ENCODE measurements around the gene CIAPIN1. TPM values are rescaled to one million over a fixed set of nuclear protein-coding genes. Genes with fewer than 3 reads are reported as not detected.
"Not testable (repeated sequence)": the region's sequence is repeated elsewhere in the genome, so short reads cannot be mapped to it uniquely, and the experiment has no call there.

Gene CIAPIN1
- total RNA-seq, 3 donors from 2014 or later = 43.2 to 63.7 (median 53.8) TPM

- Histone ChIP-seq H3K4me1 (ENCODE audit: low read depth) (no peaks in the 10 kb centered on the region), H3K4me3 (no peak overlapping the region), H3K9me3 (peaks cover 13% of the 10 kb centered on the region), H3K36me3 (ENCODE audit: low read depth) (no peaks in the 10 kb centered on the region)
- no peak for TF ChIP-seq CTCF (IDR thresholded peaks at IDR 0.05)
- ATAC-seq (no peak), DNase-seq (no peak)
- intact Hi-C loops (cut with DNase I, micrococcal nuclease) = no loop called here
These were observed 2.5 kb downstream of the CIAPIN1 start for GRCh38 chr16:57444711-57445110.

- H3K4me1 ChIP-seq (ENCODE audit: low read depth); intact Hi-C loops (cut with DNase I, micrococcal nuclease); H3K4me3 ChIP-seq; H3K36me3 ChIP-seq (ENCODE audit: low read depth); ATAC-seq; DNase-seq: not testable (repeated sequence)
- peaks cover 13% of the 10 kb centered on the region for H3K9me3 ChIP-seq
These were observed 6.6 kb downstream of the CIAPIN1 start for GRCh38 chr16:57440551-57440950.

GRCh38 chr16:57439947-57440346 is 7.2 kb downstream of the CIAPIN1 start:
- ATAC-seq = not testable (repeated sequence)

GRCh38 chr16:57435838-57436237 is 11.3 kb downstream of the CIAPIN1 start:
- H3K36me3 ChIP-seq (ENCODE audit: low read depth) = peaks cover 12% of the 10 kb centered on the region
- DNase-seq = no peak
- ATAC-seq = no peak

More at GRCh38 chr16:57439947-57440346, 7.2 kb downstream of the CIAPIN1 start:
- H3K4me1 ChIP-seq (ENCODE audit: low read depth); DNase-seq; H3K4me3 ChIP-seq; H3K36me3 ChIP-seq (ENCODE audit: low read depth); intact Hi-C loops (cut with DNase I, micrococcal nuclease): not testable (repeated sequence)
- H3K9me3 ChIP-seq = peaks cover 13% of the 10 kb centered on the region

GRCh38 chr16:57434003-57434402 is 13.2 kb downstream of the CIAPIN1 start:
- H3K36me3 ChIP-seq (ENCODE audit: low read depth) = peaks cover 13% of the 10 kb centered on the region
- DNase-seq (no peak), ATAC-seq (no peak)
- no peak for TF ChIP-seq CTCF (IDR thresholded peaks at IDR 0.05)
- H3K4me1 ChIP-seq (ENCODE audit: low read depth) = no peaks in the 10 kb centered on the region
- H3K9me3 ChIP-seq = no peaks in the 10 kb centered on the region
- H3K4me3 ChIP-seq = no peak overlapping the region
- intact Hi-C loops (cut with DNase I, micrococcal nuclease) = no loop called here

More at GRCh38 chr16:57435838-57436237, 11.3 kb downstream of the CIAPIN1 start:
- intact Hi-C loops (cut with DNase I, micrococcal nuclease) = no loop called here
- no peak for TF ChIP-seq CTCF (IDR thresholded peaks at IDR 0.05)
- no peaks in the 10 kb centered on the region for H3K4me1 ChIP-seq (ENCODE audit: low read depth)
- H3K9me3 ChIP-seq = peaks cover 9% of the 10 kb centered on the region
- H3K4me3 ChIP-seq = no peak overlapping the region

- DNase-seq (no peak), ATAC-seq (no peak)
- TF ChIP-seq CTCF (IDR thresholded peaks at IDR 0.05) = no peak
- no peak overlapping the region for H3K4me3 ChIP-seq
- H3K36me3 ChIP-seq (ENCODE audit: low read depth) = peaks cover 13% of the 10 kb centered on the region
- H3K9me3 ChIP-seq = no peaks in the 10 kb centered on the region
- intact Hi-C loops (cut with DNase I, micrococcal nuclease) = no loop called here
- H3K4me1 ChIP-seq (ENCODE audit: low read depth) = no peaks in the 10 kb centered on the region
These were observed 14.2 kb downstream of the CIAPIN1 start for GRCh38 chr16:57432989-57433388.

- peak; percentile 60 for ATAC-seq
- intact Hi-C loops (cut with DNase I, micrococcal nuclease) = no loop called here
These were observed 14.7 kb downstream of the CIAPIN1 start for GRCh38 chr16:57432505-57432904.

More at GRCh38 chr16:57432505-57432904, 14.7 kb downstream of the CIAPIN1 start:
- H3K4me1 ChIP-seq (ENCODE audit: low read depth) = no peaks in the 10 kb centered on the region
- H3K9me3 ChIP-seq = no peaks in the 10 kb centered on the region
- no peak for DNase-seq
- peaks cover 13% of the 10 kb centered on the region for H3K36me3 ChIP-seq (ENCODE audit: low read depth)
- no peak for TF ChIP-seq CTCF (IDR thresholded peaks at IDR 0.05)
- H3K4me3 ChIP-seq = no peak overlapping the region

Measured in mucosa of descending colon (tissue), 3 donors.